Measurements from ENCODE around the gene MARK3.
A peak's percentile ranks its signal among the peaks of the same experiment; 100 is the strongest.
"Not testable (repeated sequence)": the region's sequence is repeated elsewhere in the genome, so short reads cannot be mapped to it uniquely, and the experiment has no call there.

MARK3 gene

GRCh38 chr14:103500148-103500990 lies 115.2 kb downstream of the MARK3 start:
- peak; percentile 83 for ATAC-seq
- H3K4me3 Mint-ChIP-seq, result no peak overlapping the region
- H3K4me1 Mint-ChIP-seq, result peaks cover 9% of the 10 kb centered on the region
- H3K27me3 Mint-ChIP-seq, result no peaks in the 10 kb centered on the region
- no peaks in the 10 kb centered on the region for H3K9me3 Mint-ChIP-seq
- peaks cover 55% of the 10 kb centered on the region for H3K36me3 Mint-ChIP-seq
- H3K27ac Mint-ChIP-seq, result no peak overlapping the region

- peaks cover 62% of the 10 kb centered on the region for H3K36me3 Mint-ChIP-seq
- H3K4me1 Mint-ChIP-seq, result peaks cover 9% of the 10 kb centered on the region
- no peak overlapping the region for H3K27ac Mint-ChIP-seq
- H3K9me3 Mint-ChIP-seq, result no peaks in the 10 kb centered on the region
- no peak overlapping the region for H3K4me3 Mint-ChIP-seq
- ATAC-seq, result no peak
- no peaks in the 10 kb centered on the region for H3K27me3 Mint-ChIP-seq
These were observed 116.0 kb downstream of the MARK3 start for GRCh38 chr14:103501041-103501870.

GRCh38 chr14:103501921-103502669 lies 116.9 kb downstream of the MARK3 start:
- no peak overlapping the region for H3K4me3 Mint-ChIP-seq
- H3K36me3 Mint-ChIP-seq, result peaks cover 62% of the 10 kb centered on the region
- H3K27me3 Mint-ChIP-seq, result no peaks in the 10 kb centered on the region
- H3K4me1 Mint-ChIP-seq, result peaks cover 9% of the 10 kb centered on the region
- no peak for ATAC-seq
- H3K27ac Mint-ChIP-seq, result no peak overlapping the region
- H3K9me3 Mint-ChIP-seq, result no peaks in the 10 kb centered on the region

GRCh38 chr14:103502877-103503276 lies 117.7 kb downstream of the MARK3 start:
- ATAC-seq, result no peak
- Mint-ChIP-seq H3K36me3 (peaks cover 62% of the 10 kb centered on the region), H3K4me3 (no peak overlapping the region), H3K9me3 (no peaks in the 10 kb centered on the region), H3K4me1 (peaks cover 9% of the 10 kb centered on the region), H3K27ac (no peak overlapping the region), H3K27me3 (no peaks in the 10 kb centered on the region)

GRCh38 chr14:103503296-103503695 lies 118.1 kb downstream of the MARK3 start:
- ATAC-seq, result no peak
- no peak overlapping the region for H3K27ac Mint-ChIP-seq
- H3K4me3 Mint-ChIP-seq, result no peak overlapping the region
- H3K4me1 Mint-ChIP-seq, result peaks cover 9% of the 10 kb centered on the region
- peaks cover 62% of the 10 kb centered on the region for H3K36me3 Mint-ChIP-seq
- no peaks in the 10 kb centered on the region for H3K9me3 Mint-ChIP-seq
- no peaks in the 10 kb centered on the region for H3K27me3 Mint-ChIP-seq

GRCh38 chr14:103504991-103505565 lies 119.9 kb downstream of the MARK3 start:
- Mint-ChIP-seq H3K4me1 (peaks cover 2% of the 10 kb centered on the region), H3K27me3 (no peaks in the 10 kb centered on the region), H3K9me3 (no peaks in the 10 kb centered on the region), H3K4me3 (no peak overlapping the region), H3K27ac (no peak overlapping the region), H3K36me3 (peaks cover 68% of the 10 kb centered on the region)
- no peak for ATAC-seq

GRCh38 chr14:103507751-103508150 lies 122.5 kb downstream of the MARK3 start:
- Mint-ChIP-seq H3K4me3 (no peak overlapping the region), H3K9me3 (no peaks in the 10 kb centered on the region), H3K36me3 (peaks cover 65% of the 10 kb centered on the region), H3K27ac (no peak overlapping the region), H3K27me3 (no peaks in the 10 kb centered on the region), H3K4me1 (no peaks in the 10 kb centered on the region)
- ATAC-seq, result no peak

GRCh38 chr14:103508521-103509329 lies 123.5 kb downstream of the MARK3 start:
- no peak for ATAC-seq
- H3K4me3 Mint-ChIP-seq, result no peak overlapping the region
- no peaks in the 10 kb centered on the region for H3K4me1 Mint-ChIP-seq
- no peaks in the 10 kb centered on the region for H3K27me3 Mint-ChIP-seq
- peaks cover 55% of the 10 kb centered on the region for H3K36me3 Mint-ChIP-seq
- no peak overlapping the region for H3K27ac Mint-ChIP-seq
- H3K9me3 Mint-ChIP-seq, result no peaks in the 10 kb centered on the region

GRCh38 chr14:103509864-103510723 lies 124.9 kb downstream of the MARK3 start:
- ATAC-seq, result no peak
- Mint-ChIP-seq H3K27me3 (no peaks in the 10 kb centered on the region), H3K4me1 (no peaks in the 10 kb centered on the region), H3K9me3 (no peaks in the 10 kb centered on the region), H3K36me3 (peaks cover 42% of the 10 kb centered on the region), H3K4me3 (no peak overlapping the region), H3K27ac (no peak overlapping the region)

- no peak overlapping the region for H3K4me3 Mint-ChIP-seq
- no peaks in the 10 kb centered on the region for H3K27me3 Mint-ChIP-seq
- ATAC-seq, result no peak
- H3K27ac Mint-ChIP-seq, result no peak overlapping the region
- H3K9me3 Mint-ChIP-seq, result no peaks in the 10 kb centered on the region
- H3K36me3 Mint-ChIP-seq, result peaks cover 33% of the 10 kb centered on the region
- no peaks in the 10 kb centered on the region for H3K4me1 Mint-ChIP-seq
These were observed 125.8 kb downstream of the MARK3 start for GRCh38 chr14:103510724-103511693.

- peaks cover 32% of the 10 kb centered on the region for H3K36me3 Mint-ChIP-seq
- not testable (repeated sequence) for ATAC-seq, H3K27me3 Mint-ChIP-seq, H3K4me1 Mint-ChIP-seq, H3K4me3 Mint-ChIP-seq, H3K27ac Mint-ChIP-seq, H3K9me3 Mint-ChIP-seq
These were observed 127.0 kb downstream of the MARK3 start for GRCh38 chr14:103512180-103512579.

- Mint-ChIP-seq H3K27me3 (no peaks in the 10 kb centered on the region), H3K36me3 (peaks cover 32% of the 10 kb centered on the region), H3K27ac (no peak overlapping the region), H3K4me3 (no peak overlapping the region), H3K4me1 (no peaks in the 10 kb centered on the region), H3K9me3 (no peaks in the 10 kb centered on the region)
- peak; percentile 34 for ATAC-seq
These were observed 127.7 kb downstream of the MARK3 start for GRCh38 chr14:103512701-103513611.
